Measurements from ENCODE around the gene PTCH1.

DNA sequence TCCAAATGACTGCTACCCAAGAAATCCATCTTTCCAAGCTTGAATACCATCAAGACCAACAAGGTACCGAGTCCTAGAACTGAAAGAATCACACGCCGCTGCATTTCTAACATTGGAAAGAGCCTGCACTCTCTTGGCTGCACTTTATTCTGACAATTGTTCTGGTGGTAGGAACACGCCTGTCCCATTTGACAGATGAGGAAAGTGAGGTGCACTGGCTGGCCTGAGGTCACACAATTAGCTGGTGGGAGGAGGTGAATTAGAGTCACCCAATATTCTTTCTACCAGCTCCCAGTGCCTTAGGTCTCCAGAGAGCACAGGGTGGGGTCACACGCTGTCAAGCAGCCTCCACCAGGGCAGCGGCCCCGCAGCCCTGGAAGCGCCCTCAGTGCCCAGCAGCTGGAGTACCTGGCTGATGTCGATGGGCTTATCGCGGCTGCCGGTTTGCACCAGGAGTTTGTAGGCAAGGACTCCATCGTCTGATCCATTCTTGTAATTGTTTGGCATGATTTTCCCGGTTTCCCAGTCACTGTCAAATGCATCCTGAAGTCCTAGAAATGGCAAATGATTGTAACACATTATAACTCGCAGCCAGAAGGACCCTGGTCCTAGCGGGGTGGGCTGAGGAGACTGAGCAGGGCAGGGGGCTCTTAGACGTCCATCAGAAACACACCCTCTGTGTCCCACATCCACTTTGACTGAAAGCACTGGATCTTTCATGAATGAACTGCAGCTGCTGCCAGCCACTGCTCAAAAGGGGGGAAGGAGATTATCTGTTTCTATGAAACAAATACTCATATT is 55.1 kb downstream of the PTCH1 start:
- TF ChIP-seq CTCF (IDR thresholded peaks at IDR 0.05) = no peak
- no peak for TF ChIP-seq POLR2AphosphoS5 (IDR thresholded peaks at IDR 0.05)
- no peak for TF ChIP-seq POLR2A (IDR thresholded peaks at IDR 0.05)

Data from prostate gland (tissue), 2 donors.